HEK293T (cell line): ENCODE results near the gene OR4D11.

Source experiments
- BHLHE40 ChIP-seq: fragments of 450-650 bp; IDR thresholded peaks from 2 replicates; pipeline ENCODE4 v1.6.1; 2016; ENCODE audit warnings: mild to moderate bottlenecking, moderate library complexity, borderline replicate concordance
- FOXA1 ChIP-seq: fragments of 450-650 bp; IDR thresholded peaks from 2 replicates; pipeline ENCODE4 v1.6.1; 2016; ENCODE audit warnings: mild to moderate bottlenecking
- FOXK2 ChIP-seq: fragments of 450-650 bp; IDR thresholded peaks from 2 replicates; pipeline ENCODE4 v1.6.1; 2016; ENCODE audit warnings: mild to moderate bottlenecking
- FOXM1 ChIP-seq: fragments of 450-650 bp; IDR thresholded peaks from 2 replicates; pipeline ENCODE4 v1.6.1; 2017; ENCODE audit warnings: mild to moderate bottlenecking, borderline replicate concordance
- HDGF ChIP-seq: fragments of 450-650 bp; IDR thresholded peaks from 2 replicates; pipeline ENCODE4 v1.6.1; 2017; ENCODE audit warnings: antibody characterized with exemption, borderline replicate concordance
- L3MBTL2 ChIP-seq: fragments of 450-650 bp; conservative IDR thresholded peaks from 2 replicates; pipeline ENCODE4 v1.6.1; 2016; ENCODE audit warnings: mild to moderate bottlenecking
- LEF1 ChIP-seq: fragments of 450-650 bp; IDR thresholded peaks from 2 replicates; pipeline ENCODE4 v1.6.1; 2017; ENCODE audit warnings: mild to moderate bottlenecking, borderline replicate concordance
- NFRKB ChIP-seq: fragments of 450-650 bp; IDR thresholded peaks from 2 replicates; pipeline ENCODE4 v1.6.1; 2016; ENCODE audit warnings: mild to moderate bottlenecking, moderate library complexity
- ZNF384 ChIP-seq: fragments of 450-650 bp; IDR thresholded peaks from 2 replicates; pipeline ENCODE4 v1.6.1; 2016

DNA sequence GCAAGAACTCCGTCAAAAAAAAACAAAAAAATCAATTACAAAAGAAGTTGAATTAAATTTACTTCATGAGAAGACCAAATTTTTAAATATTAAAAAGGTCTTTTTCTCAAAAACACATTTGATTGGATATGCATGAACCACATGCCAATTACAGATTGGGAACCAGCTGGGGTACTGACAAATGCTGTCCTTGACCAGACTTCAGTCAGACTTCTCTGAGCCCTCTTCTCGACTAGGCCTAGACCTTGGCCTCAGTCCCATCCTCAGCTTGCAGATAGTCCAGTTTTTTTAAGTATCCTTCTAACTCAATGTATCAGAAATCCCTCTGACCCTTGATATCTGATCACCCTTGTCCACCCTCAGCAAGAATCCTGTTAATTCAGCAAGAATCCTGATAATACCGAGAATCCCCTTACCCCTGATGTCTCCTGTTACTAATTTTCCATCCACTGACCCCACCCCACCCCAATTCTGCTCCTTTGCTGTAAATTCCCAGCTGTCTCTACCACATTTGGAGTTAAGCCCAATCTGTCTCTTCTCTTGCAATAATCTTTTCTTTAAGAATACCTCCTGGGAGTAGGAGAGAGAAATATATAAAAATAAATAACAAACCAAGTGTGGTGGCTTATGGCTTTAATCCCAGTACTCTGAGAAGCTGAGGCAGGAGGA is 38.9 kb downstream of the OR4D11 start:
- no peak for TF ChIP-seq LEF1
- TF ChIP-seq NFRKB, result no peak
- TF ChIP-seq HDGF, result no peak
- TF ChIP-seq L3MBTL2, result no peak
- no peak for TF ChIP-seq ZNF384
- TF ChIP-seq FOXM1, result no peak
- TF ChIP-seq FOXK2, result no peak
- no peak for TF ChIP-seq BHLHE40
- TF ChIP-seq FOXA1, result no peak
